Subcutaneous abdominal adipose tissue (tissue), 5 donors: ENCODE data around the gene RSPO4.

Experiments
- H3K27ac ChIP-seq: one replicate; pipeline ENCODE4 v1.7.0; 2013; ENCODE audit warnings: low read depth, mild to moderate bottlenecking, inconsistent platforms, low read length, moderate library complexity
- H3K27me3 ChIP-seq, 5 donors: one replicate each; pipeline ENCODE4 v1.7.0; 2013; ENCODE audit warnings: low read length in 5 of 5, inconsistent platforms in 1 of 5; ENCODE audit not compliant: control insufficient read depth in 5 of 5, insufficient read depth in 4 of 5
- H3K36me3 ChIP-seq, 5 donors: one replicate each; pipeline ENCODE4 v1.7.0; 2013; ENCODE audit warnings: low read length in 5 of 5; ENCODE audit not compliant: control insufficient read depth in 5 of 5, insufficient read depth in 5 of 5
- H3K4me1 ChIP-seq, 5 donors: one replicate each; pipeline ENCODE4 v1.7.0; 2013; ENCODE audit warnings: low read length in 5 of 5, mild to moderate bottlenecking in 3 of 5, moderate library complexity in 1 of 5; ENCODE audit not compliant: control insufficient read depth in 5 of 5, insufficient read depth in 5 of 5
- H3K4me3 ChIP-seq, 5 donors: one replicate each; pipeline ENCODE4 v1.7.0; 2013; ENCODE audit warnings: low read length in 5 of 5, low read depth in 1 of 5
- H3K9ac ChIP-seq, 5 donors: one replicate each; pipeline ENCODE4 v1.7.0; 2013; ENCODE audit warnings: low read length in 5 of 5, mild to moderate bottlenecking in 4 of 5, moderate library complexity in 3 of 5
- H3K9me3 ChIP-seq, 5 donors: one replicate each; pipeline ENCODE4 v1.7.0; 2013; ENCODE audit warnings: low read length in 5 of 5; ENCODE audit not compliant: control insufficient read depth in 5 of 5
- donor health status: healthy.
- donor health status: healthy.
- donor health status: healthy.
- donor health status: healthy.
- donor health status: healthy.

Gene RSPO4

DNA sequence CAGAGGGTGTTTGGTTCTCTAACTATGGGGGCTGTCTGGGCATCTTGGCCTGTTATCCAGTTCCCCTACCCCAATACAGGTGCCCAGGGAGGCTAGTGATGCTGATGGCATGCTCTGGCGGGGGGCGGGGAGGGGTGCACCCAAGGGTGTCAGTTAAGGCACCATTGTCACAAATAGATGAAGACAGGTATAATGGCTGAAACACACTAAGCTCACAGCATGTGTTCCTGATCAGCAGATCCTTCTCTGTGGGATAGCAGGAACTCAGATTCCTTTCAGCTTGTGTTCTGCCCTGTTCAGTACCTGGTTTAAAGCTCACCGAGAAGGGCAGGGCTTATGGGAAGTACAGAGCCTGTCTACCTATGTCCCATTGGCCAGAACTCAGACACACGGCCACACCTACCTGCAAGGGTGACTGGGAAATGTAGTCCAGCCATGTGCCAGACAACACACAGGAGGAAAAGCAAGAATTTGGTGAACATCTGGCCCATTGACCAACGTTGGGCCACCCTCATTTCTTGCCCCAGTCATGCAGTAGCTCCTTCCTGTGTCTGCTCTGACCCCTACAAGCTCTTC lies 3.4 kb upstream of the RSPO4 start:
- Histone ChIP-seq H3K27ac (no peak overlapping the region), H3K4me3 (no peak overlapping the region), H3K4me1 (peaks cover 0 to 4% (median 0%) of the 10 kb centered on the region in 5 donors), H3K36me3 (no peaks in the 10 kb centered on the region), H3K9me3 (peaks cover 0 to 6% (median 5%) of the 10 kb centered on the region in 5 donors), H3K27me3 (peaks cover 30 to 47% (median 41%) of the 10 kb centered on the region in 5 donors), H3K9ac (no peak overlapping the region)

DNA sequence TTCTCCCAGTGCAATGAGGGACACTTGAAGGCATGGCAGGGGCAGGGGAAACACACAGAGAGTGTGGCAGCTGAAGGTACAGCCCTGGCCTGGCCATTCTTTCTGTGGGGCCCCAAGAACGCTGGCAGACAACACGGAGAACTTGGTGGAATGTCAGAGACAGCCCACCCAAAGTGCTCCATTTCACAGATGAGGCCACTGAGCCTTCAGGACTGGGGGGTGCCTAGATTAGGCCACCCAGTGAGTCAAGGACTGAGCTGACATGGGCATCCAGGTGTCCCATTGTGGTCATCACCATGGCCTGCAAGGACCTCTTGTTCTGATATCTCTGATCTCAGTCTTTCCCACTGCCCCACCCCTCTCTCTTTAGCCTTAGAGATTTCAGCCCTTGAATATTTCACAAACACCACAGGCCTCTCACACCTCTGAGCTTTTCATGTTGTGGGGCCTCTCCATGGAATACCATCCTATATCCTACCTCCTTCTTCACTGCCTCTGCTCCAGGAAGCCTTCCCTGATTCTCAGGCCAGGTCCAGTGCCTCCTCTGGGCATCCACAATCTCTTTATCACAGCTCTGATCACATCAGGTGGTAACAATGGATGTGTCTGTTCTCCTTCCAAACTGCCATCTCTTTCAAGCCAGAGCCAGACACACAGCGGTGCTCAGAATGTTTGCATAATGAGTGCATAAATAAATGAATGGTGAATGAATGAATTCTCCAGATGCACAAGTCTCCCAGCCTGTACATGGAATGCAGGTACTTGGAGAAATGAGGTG lies 2.0 kb upstream of the RSPO4 start:
- peaks cover 0 to 4% (median 1%) of the 10 kb centered on the region in 5 donors for H3K9me3 ChIP-seq
- H3K4me3 ChIP-seq, result no peak overlapping the region
- H3K27ac ChIP-seq, result no peak overlapping the region
- peaks cover 36 to 57% (median 48%) of the 10 kb centered on the region in 5 donors for H3K27me3 ChIP-seq
- H3K36me3 ChIP-seq, result no peaks in the 10 kb centered on the region
- no peak overlapping the region for H3K9ac ChIP-seq
- peaks cover 0 to 4% (median 0%) of the 10 kb centered on the region in 5 donors for H3K4me1 ChIP-seq

DNA sequence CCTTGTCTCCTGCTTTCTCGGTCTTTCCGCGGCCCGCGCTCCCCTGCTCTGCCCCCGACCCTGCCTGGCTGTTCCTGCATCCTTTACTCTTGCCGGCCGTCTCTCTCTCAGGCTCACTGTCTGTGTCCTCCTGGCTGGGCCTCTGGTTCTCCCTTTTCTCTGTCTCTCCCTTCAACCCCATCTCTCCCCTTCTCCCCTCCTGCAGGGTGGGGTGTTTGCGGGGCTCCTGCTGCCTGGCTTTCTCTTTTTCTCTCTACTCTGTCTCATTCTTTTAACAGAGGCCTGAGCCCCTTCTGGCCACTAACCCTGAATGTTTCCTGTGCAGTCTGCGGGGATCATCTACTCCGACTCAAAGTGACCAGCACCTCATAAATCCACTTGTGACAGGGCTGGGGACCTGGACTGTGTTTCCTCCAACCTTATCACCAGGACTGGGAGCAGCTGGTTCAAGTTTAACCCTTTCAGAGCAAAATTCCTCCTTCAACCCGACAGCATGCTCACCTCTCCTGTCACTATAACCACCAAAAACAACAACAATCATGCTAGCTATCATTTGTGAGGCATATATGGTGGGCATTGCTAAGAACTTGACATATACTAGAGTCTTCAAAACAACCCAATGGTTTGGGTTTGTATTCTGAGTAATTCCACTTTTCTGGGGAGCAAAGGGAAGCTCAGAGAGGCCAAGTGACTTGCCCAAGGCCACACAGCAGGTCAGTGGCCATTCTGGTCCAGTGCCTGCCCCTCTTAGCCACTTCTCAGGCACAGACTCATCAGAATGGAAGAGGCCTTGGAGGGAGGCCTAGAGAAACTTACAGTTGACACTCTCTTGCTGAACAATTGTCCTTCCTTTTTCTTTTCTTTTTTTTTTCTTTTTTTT lies 811 bp upstream of the RSPO4 start:
- peaks cover 0 to 3% (median 0%) of the 10 kb centered on the region in 5 donors for H3K9me3 ChIP-seq
- no peak overlapping the region for H3K9ac ChIP-seq
- H3K36me3 ChIP-seq, result no peaks in the 10 kb centered on the region
- peaks cover 36 to 57% (median 48%) of the 10 kb centered on the region in 5 donors for H3K27me3 ChIP-seq
- H3K4me3 ChIP-seq, result no peak overlapping the region
- peaks cover 0 to 4% (median 0%) of the 10 kb centered on the region in 5 donors for H3K4me1 ChIP-seq
- no peak overlapping the region for H3K27ac ChIP-seq

DNA sequence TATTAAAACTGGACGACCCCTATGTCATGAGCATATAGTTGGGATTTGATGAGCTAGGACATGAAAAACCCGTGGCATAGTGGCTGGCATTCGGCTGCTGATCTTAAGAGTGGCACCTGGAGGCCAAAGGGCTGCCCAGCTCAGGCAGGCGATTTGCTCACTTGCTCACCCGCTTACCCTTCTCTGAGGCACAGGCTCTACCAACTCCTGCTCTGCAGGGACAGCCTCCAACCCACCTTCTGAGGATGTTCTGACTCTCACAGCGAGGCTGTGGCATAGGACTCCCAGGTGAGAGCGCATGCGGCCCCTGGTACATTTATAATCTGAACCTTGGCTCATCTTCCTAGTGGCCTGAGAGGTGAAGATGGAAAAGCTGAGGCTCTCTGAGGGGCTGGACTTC lies 995 bp downstream of the RSPO4 start:
- H3K9ac ChIP-seq, result no peak overlapping the region
- H3K4me3 ChIP-seq, result no peak overlapping the region
- peaks cover 0 to 4% (median 0%) of the 10 kb centered on the region in 5 donors for H3K4me1 ChIP-seq
- H3K9me3 ChIP-seq, result peaks cover 0 to 3% (median 0%) of the 10 kb centered on the region in 5 donors
- H3K27ac ChIP-seq, result no peak overlapping the region
- no peaks in the 10 kb centered on the region for H3K36me3 ChIP-seq
- peaks cover 36 to 62% (median 48%) of the 10 kb centered on the region in 5 donors for H3K27me3 ChIP-seq

DNA sequence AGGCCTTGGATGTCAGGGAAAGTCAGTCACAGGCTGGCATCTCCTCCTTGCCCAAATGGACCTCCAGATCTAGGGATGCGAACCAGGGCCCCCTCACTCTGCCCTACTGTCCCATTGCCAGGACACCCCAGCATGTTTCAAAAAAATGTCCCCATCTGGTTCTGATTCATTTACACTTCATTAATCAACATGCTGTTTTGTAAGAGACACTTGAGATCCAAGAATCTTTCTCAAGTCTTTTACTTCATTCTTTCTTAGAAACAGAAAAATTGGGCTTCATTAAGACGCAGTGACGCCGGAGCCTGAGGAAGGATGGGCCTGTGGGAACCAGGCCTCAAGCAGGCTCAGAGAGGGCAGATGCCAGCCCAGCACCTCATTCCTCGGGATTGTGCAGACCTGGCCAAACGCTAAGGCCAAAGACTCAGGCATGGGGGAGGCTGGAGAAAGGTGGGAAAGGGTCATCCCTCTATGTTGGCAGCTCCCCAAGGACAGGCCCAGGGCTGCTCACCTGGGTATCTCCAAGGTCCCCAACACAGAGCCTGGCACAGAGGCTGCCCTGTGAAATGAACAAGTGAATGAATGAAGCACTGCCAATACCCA lies 3.8 kb downstream of the RSPO4 start:
- Histone ChIP-seq H3K27ac (no peak overlapping the region), H3K36me3 (no peaks in the 10 kb centered on the region), H3K4me1 (peaks cover 0 to 4% (median 0%) of the 10 kb centered on the region in 5 donors), H3K9me3 (peaks cover 0 to 3% (median 0%) of the 10 kb centered on the region in 5 donors), H3K9ac (no peak overlapping the region), H3K27me3 (peaks cover 26 to 39% (median 31%) of the 10 kb centered on the region in 5 donors), H3K4me3 (no peak overlapping the region)

DNA sequence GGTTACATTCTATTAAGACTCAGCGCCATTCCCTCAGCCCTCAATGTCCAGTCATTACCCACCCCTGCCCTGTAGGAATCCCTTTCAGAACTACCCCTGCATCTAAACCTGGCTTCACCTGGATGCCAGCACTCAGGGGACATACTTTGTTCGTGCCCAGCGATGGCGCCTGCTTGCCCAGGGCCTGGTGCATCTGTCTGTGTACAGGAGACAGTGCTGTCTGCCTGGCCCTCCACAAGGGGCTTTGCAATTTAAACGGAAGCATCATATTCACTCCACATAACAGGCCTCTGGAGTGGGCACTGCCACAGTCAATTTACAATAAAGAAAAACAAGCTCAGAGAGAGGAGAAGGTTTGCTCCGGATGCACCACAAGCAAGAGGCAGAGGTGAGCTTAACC lies 4.6 kb downstream of the RSPO4 start:
- peaks cover 0 to 3% (median 0%) of the 10 kb centered on the region in 5 donors for H3K9me3 ChIP-seq
- H3K4me3 ChIP-seq, result no peak overlapping the region
- H3K27me3 ChIP-seq, result peaks cover 25 to 36% (median 26%) of the 10 kb centered on the region in 5 donors
- H3K36me3 ChIP-seq, result no peaks in the 10 kb centered on the region
- no peak overlapping the region for H3K9ac ChIP-seq
- peaks cover 0 to 2% (median 0%) of the 10 kb centered on the region in 5 donors for H3K4me1 ChIP-seq
- no peak overlapping the region for H3K27ac ChIP-seq

DNA sequence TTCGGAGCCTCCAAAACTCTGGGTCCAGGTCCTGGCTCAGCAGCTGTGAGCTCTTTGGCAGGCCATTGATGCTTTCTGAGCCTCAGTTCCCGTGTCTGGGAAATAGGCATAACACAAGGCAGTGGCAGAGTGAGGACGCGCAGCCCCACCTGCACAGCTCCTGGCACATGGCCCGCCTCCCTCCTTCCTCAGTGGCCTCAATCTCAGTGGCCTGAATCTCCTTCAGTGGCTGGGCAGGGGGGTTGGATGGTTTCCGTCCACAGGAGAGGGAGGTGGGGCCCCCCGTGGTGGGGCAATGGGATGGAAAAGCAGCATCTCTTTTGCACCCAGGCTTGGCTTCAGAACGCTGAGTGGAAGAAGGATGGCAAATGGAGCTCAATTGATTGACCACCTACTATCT lies 5.1 kb downstream of the RSPO4 start:
- Histone ChIP-seq H3K4me3 (no peak overlapping the region), H3K27ac (no peak overlapping the region), H3K36me3 (no peaks in the 10 kb centered on the region), H3K27me3 (peaks cover 24 to 39% (median 28%) of the 10 kb centered on the region in 5 donors), H3K9ac (no peak overlapping the region), H3K4me1 (no peaks in the 10 kb centered on the region), H3K9me3 (peaks cover 0 to 3% (median 0%) of the 10 kb centered on the region in 5 donors)

DNA sequence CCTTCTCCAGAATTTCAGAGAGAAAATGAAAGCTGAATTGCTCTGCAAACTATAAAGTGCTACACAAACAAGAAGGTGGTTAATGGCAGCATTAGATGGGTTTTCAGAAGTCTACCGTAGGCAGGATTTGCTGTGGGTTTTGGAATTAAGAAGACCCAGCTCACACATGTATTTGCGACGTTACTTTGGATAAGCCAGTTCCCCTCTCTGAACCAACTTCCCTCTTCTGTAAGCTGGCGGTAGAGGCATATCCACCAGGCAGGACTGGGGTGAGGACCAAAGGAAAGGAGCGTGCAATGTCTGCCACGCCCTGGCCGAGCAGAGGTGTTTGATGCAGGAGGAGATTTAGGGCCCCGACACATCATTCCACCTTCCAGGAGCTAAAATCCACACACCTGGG lies 6.9 kb downstream of the RSPO4 start:
- no peak overlapping the region for H3K4me3 ChIP-seq
- no peaks in the 10 kb centered on the region for H3K9me3 ChIP-seq
- H3K36me3 ChIP-seq, result no peaks in the 10 kb centered on the region
- H3K27me3 ChIP-seq, result peaks cover 11 to 29% (median 26%) of the 10 kb centered on the region in 5 donors
- no peak overlapping the region for H3K27ac ChIP-seq
- peaks cover 0 to 4% (median 0%) of the 10 kb centered on the region in 5 donors for H3K4me1 ChIP-seq
- H3K9ac ChIP-seq, result no peak overlapping the region

DNA sequence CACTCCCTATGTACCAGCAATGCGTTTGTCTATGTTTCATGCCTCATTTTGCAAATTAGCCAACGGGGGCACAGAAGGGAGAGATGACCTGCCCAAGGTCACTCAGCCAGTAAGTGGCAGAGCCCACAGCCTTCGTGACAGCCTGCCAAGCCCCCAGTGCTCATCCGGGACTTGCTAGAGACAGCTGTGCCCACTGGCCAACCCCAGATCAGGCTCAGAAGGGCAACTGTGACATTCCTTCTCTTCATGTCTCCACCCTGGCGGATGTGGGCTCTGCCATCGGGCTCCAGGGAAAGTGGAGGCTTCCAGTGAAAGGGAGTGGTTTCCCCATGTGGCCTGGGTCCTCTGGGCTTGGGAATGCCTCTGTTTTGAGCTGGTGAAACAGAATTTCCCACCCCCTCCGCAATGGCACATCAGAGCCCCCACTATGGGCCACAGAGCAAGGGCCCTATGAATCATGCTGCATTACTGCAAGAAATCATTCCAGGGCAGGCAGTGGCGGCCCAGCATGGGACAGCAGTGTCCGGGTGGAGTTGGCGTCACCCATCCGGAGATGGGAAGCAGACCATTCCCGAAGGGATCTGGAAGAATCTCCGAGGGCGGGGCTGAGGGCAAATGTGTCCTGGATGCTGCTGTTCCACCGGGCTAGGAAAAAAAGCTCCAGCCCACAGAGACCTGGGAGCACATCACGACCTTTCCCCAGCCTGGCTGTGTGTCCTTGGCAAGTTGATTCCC lies 9.1 kb downstream of the RSPO4 start:
- H3K27ac ChIP-seq, result no peak overlapping the region

More for the DNA sequence above, 9.1 kb downstream of the RSPO4 start:
- no peak overlapping the region for H3K9ac ChIP-seq
- H3K27me3 ChIP-seq, result peaks cover 13 to 37% (median 27%) of the 10 kb centered on the region in 5 donors
- no peaks in the 10 kb centered on the region for H3K9me3 ChIP-seq
- H3K4me1 ChIP-seq, result peaks cover 0 to 4% (median 0%) of the 10 kb centered on the region in 5 donors
- H3K4me3 ChIP-seq, result no peak overlapping the region
- no peaks in the 10 kb centered on the region for H3K36me3 ChIP-seq
